A673 (cell line): ENCODE measurements around the gene MED12L.

Experiments
- CTCF ChIP-seq: fragments of 300-800, 200-600 bp; sonication (generic); conservative IDR thresholded peaks from 2 replicates; pipeline ENCODE4 v1.5.1; 2017; ENCODE audit warnings: low read depth, mild to moderate bottlenecking, antibody characterized with exemption, low read length, moderate library complexity, mixed read lengths
- EZH2 ChIP-seq: fragments of 200-600 bp; sonication (generic); IDR thresholded peaks from 2 replicates; pipeline ENCODE4 v1.6.1; 2017; ENCODE audit warnings: borderline replicate concordance, low read depth, mild to moderate bottlenecking, mixed read lengths, antibody characterized with exemption, low read length; ENCODE audit not compliant: poor library complexity, severe bottlenecking

GRCh38 chr3:151419806-151420205, 334.3 kb downstream of the MED12L start:
- TF ChIP-seq CTCF (no peak), EZH2 (no peak)
